Measurements from ENCODE around the gene ZBTB48. TPM values are rescaled to one million over a fixed set of nuclear protein-coding genes. Genes with fewer than 3 reads are reported as not detected.

ZBTB48 gene
- total RNA-seq (21.2 TPM), polyA plus RNA-seq (ENCODE audit: insufficient read depth in 1 of 8, insufficient read length in 8 of 8, low replicate concordance in 1 of 8) (10 to 100 TPM; 14.5 to 26.5 (median 19.7) TPM)
- long read RNA-seq, donor 1, partial matches to known transcripts, result 0 of 2 reads
- long read RNA-seq, donor 1, other reads (novel, unspliced or antisense), result 0 of 2 reads
- long read RNA-seq, donor 2, result 0 reads
- long read RNA-seq, donor 3, partial matches to known transcripts, result 0 of 1 reads
- long read RNA-seq, donor 3, other reads (novel, unspliced or antisense), result 0 of 1 reads
- long read RNA-seq, donor 4, partial matches to known transcripts, result 0 of 1 reads
- long read RNA-seq, donor 4, other reads (novel, unspliced or antisense), result 0 of 1 reads
- long read RNA-seq, donor 5, partial matches to known transcripts, result 0 of 1 reads
- long read RNA-seq, donor 5, other reads (novel, unspliced or antisense), result 0 of 1 reads
- long read RNA-seq, donor 6, partial matches to known transcripts, result 0 of 2 reads
- long read RNA-seq, donor 6, other reads (novel, unspliced or antisense), result 0 of 2 reads
- long read RNA-seq, donor 7, partial matches to known transcripts, result 0 of 1 reads
- long read RNA-seq, donor 7, other reads (novel, unspliced or antisense), result 0 of 1 reads
- long read RNA-seq, donor 8, partial matches to known transcripts, result 0 of 1 reads
- long read RNA-seq, donor 8, other reads (novel, unspliced or antisense), result 0 of 1 reads
- long read RNA-seq, donor 9, partial matches to known transcripts, result 0 of 1 reads
- long read RNA-seq, donor 9, other reads (novel, unspliced or antisense), result 0 of 1 reads
- long read RNA-seq, donor 10, partial matches to known transcripts, result 0 of 1 reads
- long read RNA-seq, donor 10, other reads (novel, unspliced or antisense), result 0 of 1 reads
- long read RNA-seq, donor 11, partial matches to known transcripts, result 0 of 1 reads
- long read RNA-seq, donor 11, other reads (novel, unspliced or antisense), result 0 of 1 reads

DNA sequence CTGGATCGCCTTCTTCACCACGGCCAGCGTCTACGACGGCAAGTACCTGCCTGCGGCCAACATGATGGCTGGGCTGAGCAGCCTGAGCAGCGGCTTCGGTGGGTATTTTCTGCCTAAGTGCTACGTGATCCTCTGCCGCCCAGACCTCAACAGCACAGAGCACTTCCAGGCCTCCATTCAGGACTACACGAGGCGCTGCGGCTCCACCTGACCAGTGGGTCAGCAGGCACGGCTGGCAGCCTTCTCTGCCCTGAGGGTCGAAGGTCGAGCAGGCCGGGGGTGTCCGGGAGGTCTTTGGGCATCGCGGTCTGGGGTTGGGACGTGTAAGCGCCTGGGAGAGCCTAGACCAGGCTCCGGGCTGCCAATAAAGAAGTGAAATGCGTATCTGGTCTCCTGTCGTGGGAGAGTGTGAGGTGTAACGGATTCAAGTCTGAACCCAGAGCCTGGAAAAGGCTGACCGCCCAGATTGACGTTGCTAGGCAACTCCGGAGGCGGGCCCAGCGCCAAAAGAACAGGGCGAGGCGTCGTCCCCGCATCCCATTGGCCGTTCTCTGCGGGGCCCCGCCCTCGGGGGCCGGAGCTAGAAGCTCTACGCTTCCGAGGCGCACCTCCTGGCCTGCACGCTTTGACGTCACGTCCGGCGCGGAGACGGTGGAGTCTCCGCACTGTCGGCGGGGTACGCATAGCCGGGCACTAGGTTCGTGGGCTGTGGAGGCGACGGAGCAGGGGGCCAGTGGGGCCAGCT lies at the start of gene ZBTB48:
TSS of gene ZBTB48 (plus strand) at position 621 of the 745 bp plus-strand sequence. CDS start 616 bp downstream, outside the sequence.
- Histone ChIP-seq H3K4me1 (ENCODE audit: control insufficient read depth, insufficient read depth, low read length) (peaks cover 29% of the 10 kb centered on the region), H3K36me3 (ENCODE audit: control insufficient read depth, insufficient read depth, low read length) (peaks cover 5% of the 10 kb centered on the region), H3K9me3 (replicated peaks; ENCODE audit: control insufficient read depth, low read depth, low read length) (no peaks in the 10 kb centered on the region), H3K27me3 (ENCODE audit: control insufficient read depth, insufficient read depth, low read length) (no peaks in the 10 kb centered on the region), H3K4me3 (ENCODE audit: low read length) (peak within 1 kb of the TSS; percentile 84), H3K27ac (ENCODE audit: low read length) (peak within 1 kb of the TSS; percentile 95)
- DNase-seq, result peak; percentile 100
- WGBS (ENCODE audit: insufficient coverage), result 11% methylated on average over 58 of the region's 58 CpGs

DNA sequence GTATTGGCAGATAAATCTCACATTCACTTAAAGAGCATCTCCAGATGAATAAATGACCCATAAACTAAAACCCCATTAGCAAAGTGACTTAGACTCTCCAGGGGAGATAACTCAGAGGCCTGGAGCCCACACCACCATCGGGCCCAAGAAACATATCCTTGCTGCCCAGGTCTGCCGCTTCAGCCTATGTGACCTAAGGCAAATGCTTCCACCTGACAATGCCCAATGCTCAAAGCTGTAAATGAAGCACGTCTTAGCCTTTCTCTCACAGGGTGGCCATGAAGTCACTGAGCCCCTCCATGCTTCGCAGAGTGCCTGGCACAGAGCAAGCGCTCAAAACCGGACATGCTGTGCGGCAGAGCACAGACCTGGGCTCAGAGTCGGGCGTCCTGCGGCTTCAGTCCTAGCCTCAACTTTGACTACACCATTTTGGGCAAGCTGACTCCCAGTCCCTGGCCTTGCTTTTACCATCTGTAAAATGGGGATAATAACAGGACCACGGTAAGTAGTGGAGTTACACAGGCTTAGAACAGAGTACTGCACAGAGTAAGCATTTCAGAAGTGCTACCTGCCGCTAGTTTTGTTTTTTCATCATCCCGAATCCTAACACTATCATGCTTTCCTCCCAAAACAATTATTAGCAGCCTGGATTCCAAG lies 49.2 kb upstream of the ZBTB48 start:
- H3K36me3 ChIP-seq (ENCODE audit: control insufficient read depth, insufficient read depth, low read length), result peaks cover 83% of the 10 kb centered on the region
- no peaks in the 10 kb centered on the region for H3K9me3 ChIP-seq (replicated peaks; ENCODE audit: control insufficient read depth, low read depth, low read length)
- DNase-seq, result no peak
- H3K4me3 ChIP-seq (ENCODE audit: low read length), result no peak overlapping the region
- H3K27ac ChIP-seq (ENCODE audit: low read length), result no peak overlapping the region
- H3K4me1 ChIP-seq (ENCODE audit: control insufficient read depth, insufficient read depth, low read length), result peaks cover 5% of the 10 kb centered on the region
- no peaks in the 10 kb centered on the region for H3K27me3 ChIP-seq (ENCODE audit: control insufficient read depth, insufficient read depth, low read length)
- WGBS (ENCODE audit: insufficient coverage), result 94% methylated on average over 7 of the region's 13 CpGs

DNA sequence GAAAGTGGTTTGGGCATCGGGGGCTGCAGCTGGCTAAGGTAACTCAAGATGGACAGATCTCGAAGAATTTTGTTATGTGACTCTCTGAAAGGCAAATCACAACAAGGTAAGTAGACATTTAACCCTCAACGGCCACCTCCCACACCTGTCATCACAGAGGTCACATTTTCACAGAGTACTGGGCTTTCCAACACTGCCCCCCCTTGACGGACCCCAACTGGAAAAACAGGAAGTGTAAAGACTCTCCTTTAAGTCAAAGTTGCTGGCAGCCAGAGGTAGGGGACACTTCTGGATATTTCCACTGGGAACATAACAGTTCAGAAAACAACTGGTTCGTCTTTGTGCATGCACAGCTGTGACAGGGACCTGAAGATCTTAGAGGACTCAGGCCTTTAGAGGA lies 47.8 kb upstream of the ZBTB48 start:
- Histone ChIP-seq H3K9me3 (replicated peaks; ENCODE audit: control insufficient read depth, low read depth, low read length) (no peaks in the 10 kb centered on the region), H3K4me1 (ENCODE audit: control insufficient read depth, insufficient read depth, low read length) (peaks cover 5% of the 10 kb centered on the region), H3K36me3 (ENCODE audit: control insufficient read depth, insufficient read depth, low read length) (peaks cover 77% of the 10 kb centered on the region), H3K27ac (ENCODE audit: low read length) (no peak overlapping the region), H3K27me3 (ENCODE audit: control insufficient read depth, insufficient read depth, low read length) (no peaks in the 10 kb centered on the region), H3K4me3 (ENCODE audit: low read length) (no peak overlapping the region)
- WGBS (ENCODE audit: insufficient coverage), result 71% methylated on average over 2 of the region's 5 CpGs
- DNase-seq, result no peak

DNA sequence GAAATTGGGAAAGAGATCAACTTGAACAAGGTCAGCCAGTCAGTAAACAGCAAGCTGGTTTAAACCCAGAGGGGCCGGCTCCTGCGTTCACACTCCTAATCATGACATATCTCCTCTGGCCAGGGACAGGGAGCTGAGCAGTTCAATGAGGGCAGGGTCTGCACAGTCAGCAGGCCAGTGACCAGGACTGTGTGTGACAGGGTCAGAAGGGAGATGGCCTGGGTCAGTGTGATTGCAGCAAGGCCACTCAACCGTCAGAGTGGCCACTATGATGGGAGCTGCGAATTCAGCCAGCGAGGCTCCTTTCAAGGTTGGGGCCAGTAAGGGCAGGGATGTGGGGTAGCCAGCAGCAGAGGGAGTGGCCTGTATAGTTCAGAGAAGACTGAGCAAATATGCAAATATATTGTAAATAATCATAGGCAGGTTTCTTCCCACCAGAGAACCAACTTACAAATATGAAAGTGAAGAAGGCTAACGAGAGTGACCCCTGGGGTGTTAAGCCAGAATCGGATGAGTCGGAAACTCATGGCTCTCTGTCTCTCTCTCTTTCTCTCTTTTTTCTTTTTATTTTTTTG lies 45.5 kb upstream of the ZBTB48 start:
- DNase-seq, result no peak
- WGBS (ENCODE audit: insufficient coverage), result 78% methylated on average over 4 of the region's 8 CpGs
- H3K27ac ChIP-seq (ENCODE audit: low read length), result no peak overlapping the region
- no peaks in the 10 kb centered on the region for H3K9me3 ChIP-seq (replicated peaks; ENCODE audit: control insufficient read depth, low read depth, low read length)
- H3K4me3 ChIP-seq (ENCODE audit: low read length), result no peak overlapping the region
- H3K27me3 ChIP-seq (ENCODE audit: control insufficient read depth, insufficient read depth, low read length), result no peaks in the 10 kb centered on the region
- no peaks in the 10 kb centered on the region for H3K4me1 ChIP-seq (ENCODE audit: control insufficient read depth, insufficient read depth, low read length)
- H3K36me3 ChIP-seq (ENCODE audit: control insufficient read depth, insufficient read depth, low read length), result peaks cover 60% of the 10 kb centered on the region

DNA sequence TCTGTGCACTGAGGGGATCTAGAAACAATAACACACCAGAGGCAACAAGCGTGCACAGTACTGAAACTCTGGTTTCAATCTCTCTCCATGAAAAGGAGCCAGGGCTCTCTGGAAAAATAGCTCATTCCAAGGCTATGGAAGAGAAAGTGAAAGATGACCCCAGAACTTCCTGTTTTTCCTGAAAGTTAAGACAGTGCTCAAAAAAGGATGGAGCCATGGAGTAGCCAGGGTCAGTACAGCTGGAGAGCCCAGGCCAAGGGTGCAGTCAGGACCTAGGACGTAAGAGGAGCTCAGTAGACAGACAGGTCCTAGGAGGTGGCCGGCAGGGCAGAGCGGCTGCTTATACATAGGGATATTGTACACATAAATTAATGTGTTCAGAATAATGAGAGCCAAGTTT lies 44.6 kb upstream of the ZBTB48 start:
- H3K9me3 ChIP-seq (replicated peaks; ENCODE audit: control insufficient read depth, low read depth, low read length), result no peaks in the 10 kb centered on the region
- H3K4me3 ChIP-seq (ENCODE audit: low read length), result no peak overlapping the region
- no peaks in the 10 kb centered on the region for H3K27me3 ChIP-seq (ENCODE audit: control insufficient read depth, insufficient read depth, low read length)
- H3K4me1 ChIP-seq (ENCODE audit: control insufficient read depth, insufficient read depth, low read length), result no peaks in the 10 kb centered on the region
- H3K27ac ChIP-seq (ENCODE audit: low read length), result no peak overlapping the region
- peaks cover 54% of the 10 kb centered on the region for H3K36me3 ChIP-seq (ENCODE audit: control insufficient read depth, insufficient read depth, low read length)
- no peak for DNase-seq
- WGBS (ENCODE audit: insufficient coverage), result 86% methylated on average over 1 of the region's 4 CpGs

DNA sequence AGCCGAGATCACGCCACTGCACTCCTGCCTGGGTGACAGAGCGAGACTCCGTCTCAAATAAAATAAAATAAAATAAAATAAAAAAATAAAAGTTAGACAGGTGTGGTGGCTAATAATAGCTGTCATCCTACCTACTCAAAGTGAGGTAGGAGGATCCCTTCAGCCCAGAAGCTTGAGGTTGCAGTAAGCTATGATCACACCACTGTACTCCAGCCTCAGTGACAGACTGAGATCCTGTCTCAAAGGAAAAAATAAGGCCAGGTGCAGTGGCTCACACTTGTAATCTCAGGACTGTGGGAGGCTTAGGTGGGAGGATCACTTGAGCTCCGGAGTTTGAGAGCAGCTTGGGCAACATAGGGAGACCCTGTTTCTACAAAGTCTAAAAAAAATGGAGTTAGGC lies 43.5 kb upstream of the ZBTB48 start:
- 88% methylated on average over 1 of the region's 5 CpGs for WGBS (ENCODE audit: insufficient coverage)
- Histone ChIP-seq H3K9me3 (replicated peaks; ENCODE audit: control insufficient read depth, low read depth, low read length) (no peaks in the 10 kb centered on the region), H3K36me3 (ENCODE audit: control insufficient read depth, insufficient read depth, low read length) (peaks cover 45% of the 10 kb centered on the region), H3K4me1 (ENCODE audit: control insufficient read depth, insufficient read depth, low read length) (no peaks in the 10 kb centered on the region), H3K27ac (ENCODE audit: low read length) (no peak overlapping the region), H3K4me3 (ENCODE audit: low read length) (no peak overlapping the region), H3K27me3 (ENCODE audit: control insufficient read depth, insufficient read depth, low read length) (no peaks in the 10 kb centered on the region)
- no peak for DNase-seq

DNA sequence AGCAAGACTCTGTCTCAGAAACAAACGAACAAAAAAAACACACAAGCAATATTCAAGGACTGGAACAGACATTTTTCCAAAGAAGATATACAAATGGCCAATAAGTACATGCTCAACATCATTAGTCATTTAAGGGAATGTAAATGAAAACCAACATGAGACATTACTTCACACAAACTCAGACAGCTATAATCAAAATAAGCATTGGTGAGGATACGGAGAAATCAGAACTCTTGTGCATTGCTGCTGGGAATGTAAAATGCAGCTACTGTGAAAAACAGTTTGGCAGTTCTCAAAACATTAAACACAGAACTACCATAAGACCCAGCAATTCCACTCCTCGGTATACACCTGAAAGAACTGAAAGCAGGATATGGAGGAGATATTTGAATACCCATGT lies 40.8 kb upstream of the ZBTB48 start:
- Histone ChIP-seq H3K4me1 (ENCODE audit: control insufficient read depth, insufficient read depth, low read length) (no peaks in the 10 kb centered on the region), H3K27me3 (ENCODE audit: control insufficient read depth, insufficient read depth, low read length) (no peaks in the 10 kb centered on the region), H3K36me3 (ENCODE audit: control insufficient read depth, insufficient read depth, low read length) (peaks cover 25% of the 10 kb centered on the region), H3K27ac (ENCODE audit: low read length) (no peak overlapping the region), H3K4me3 (ENCODE audit: low read length) (no peak overlapping the region), H3K9me3 (replicated peaks; ENCODE audit: control insufficient read depth, low read depth, low read length) (no peaks in the 10 kb centered on the region)
- no CpG with 5 or more reads among the region's 3 CpGs for WGBS (ENCODE audit: insufficient coverage)
- DNase-seq, result no peak

DNA sequence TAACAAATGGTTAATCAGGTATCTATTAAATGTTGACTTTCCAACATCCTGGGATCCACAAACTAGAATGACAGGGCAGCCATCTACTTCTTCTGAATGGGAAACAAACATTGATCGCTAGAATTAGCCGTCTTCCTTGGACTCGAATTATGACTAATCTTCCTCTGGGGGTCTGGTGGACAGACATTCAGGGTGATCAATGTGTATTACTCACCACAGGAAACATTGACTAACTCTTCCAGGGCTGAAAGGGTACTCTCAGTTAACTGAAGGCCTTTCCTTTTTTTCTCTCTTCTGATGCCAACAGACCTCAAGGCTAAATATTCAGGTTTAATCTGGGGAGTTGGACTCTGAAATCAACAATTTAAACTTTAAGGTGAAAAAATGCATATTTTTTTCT lies 35.0 kb upstream of the ZBTB48 start:
- Histone ChIP-seq H3K36me3 (ENCODE audit: control insufficient read depth, insufficient read depth, low read length) (peaks cover 42% of the 10 kb centered on the region), H3K4me3 (ENCODE audit: low read length) (no peak overlapping the region), H3K9me3 (replicated peaks; ENCODE audit: control insufficient read depth, low read depth, low read length) (no peaks in the 10 kb centered on the region), H3K27ac (ENCODE audit: low read length) (no peak overlapping the region), H3K27me3 (ENCODE audit: control insufficient read depth, insufficient read depth, low read length) (no peaks in the 10 kb centered on the region), H3K4me1 (ENCODE audit: control insufficient read depth, insufficient read depth, low read length) (no peaks in the 10 kb centered on the region)
- no peak for DNase-seq
- no CpG with 5 or more reads among the region's 3 CpGs for WGBS (ENCODE audit: insufficient coverage)
